Measurements from ENCODE around the gene CR1L. TPM values are rescaled to one million over a fixed set of nuclear protein-coding genes. Genes with fewer than 3 reads are reported as not detected.
"Not testable (repeated sequence)": the region's sequence is repeated elsewhere in the genome, so short reads cannot be mapped to it uniquely, and the experiment has no call there.

The CR1L gene
- total and polyA plus RNA-seq, 2 donors (not counting 1 experiment from before 2014, with no cell fraction given) = not detected

DNA sequence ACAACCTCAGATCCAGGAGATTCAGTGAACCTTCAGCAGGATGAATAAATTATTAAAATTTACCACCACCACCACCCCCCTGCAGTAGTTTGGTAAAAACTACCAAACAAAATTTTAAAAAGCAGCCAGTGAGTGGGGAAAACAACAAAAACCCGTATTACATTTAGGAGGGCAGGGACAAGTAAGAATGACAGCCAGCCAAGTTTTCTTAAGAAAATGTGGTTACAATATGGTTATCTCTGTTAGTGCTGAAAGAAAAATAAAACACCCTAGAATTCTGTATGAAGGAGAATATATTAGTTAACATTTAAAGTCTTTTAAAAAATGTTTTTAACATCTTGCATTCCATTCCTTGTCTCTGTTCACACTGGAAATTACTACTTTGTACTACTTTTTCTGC, 121.6 kb downstream of the CR1L start:
- Histone ChIP-seq H3K9ac (ENCODE audit: insufficient read depth, low read length) (no peak overlapping the region), H3K79me2 (ENCODE audit: control insufficient read depth, insufficient read depth, low read length) (no peaks in the 10 kb centered on the region), H3K4me1 (ENCODE audit: control insufficient read depth, extremely low read depth, insufficient read depth, low read length) (no peaks in the 10 kb centered on the region), H3K36me3 (ENCODE audit: control insufficient read depth, insufficient read depth, low read length) (peaks cover 9% of the 10 kb centered on the region), H3K4me2 (ENCODE audit: extremely low read depth, insufficient read depth, low read length) (no peak overlapping the region), H2AFZ (ENCODE audit: low read length) (no peak overlapping the region), H3K27me3 (ENCODE audit: control insufficient read depth, insufficient read depth, low read length) (no peaks in the 10 kb centered on the region), H4K20me1 (ENCODE audit: control insufficient read depth, extremely low read depth, insufficient read depth, low read length) (no peaks in the 10 kb centered on the region), H3K27ac (ENCODE audit: insufficient read depth, low read length) (no peak overlapping the region), H3K9me3 (ENCODE audit: control insufficient read depth, insufficient read depth, low read depth, low read length) (no peaks in the 10 kb centered on the region), H3K4me3 (replicated peaks in 1 of 4; ENCODE audit: control extremely low read depth in 1 of 4, insufficient read depth in 1 of 4, low read depth in 3 of 4, low read length in 4 of 4) (no peak overlapping the region)
- no peak for DNase-seq (ENCODE audit: low read depth in 2 of 2)
- TF ChIP-seq EZH2 (IDR thresholded peaks at IDR 0.05; ENCODE audit: low read length, missing control alignments) = no peak
- TF ChIP-seq, protein P1, sequence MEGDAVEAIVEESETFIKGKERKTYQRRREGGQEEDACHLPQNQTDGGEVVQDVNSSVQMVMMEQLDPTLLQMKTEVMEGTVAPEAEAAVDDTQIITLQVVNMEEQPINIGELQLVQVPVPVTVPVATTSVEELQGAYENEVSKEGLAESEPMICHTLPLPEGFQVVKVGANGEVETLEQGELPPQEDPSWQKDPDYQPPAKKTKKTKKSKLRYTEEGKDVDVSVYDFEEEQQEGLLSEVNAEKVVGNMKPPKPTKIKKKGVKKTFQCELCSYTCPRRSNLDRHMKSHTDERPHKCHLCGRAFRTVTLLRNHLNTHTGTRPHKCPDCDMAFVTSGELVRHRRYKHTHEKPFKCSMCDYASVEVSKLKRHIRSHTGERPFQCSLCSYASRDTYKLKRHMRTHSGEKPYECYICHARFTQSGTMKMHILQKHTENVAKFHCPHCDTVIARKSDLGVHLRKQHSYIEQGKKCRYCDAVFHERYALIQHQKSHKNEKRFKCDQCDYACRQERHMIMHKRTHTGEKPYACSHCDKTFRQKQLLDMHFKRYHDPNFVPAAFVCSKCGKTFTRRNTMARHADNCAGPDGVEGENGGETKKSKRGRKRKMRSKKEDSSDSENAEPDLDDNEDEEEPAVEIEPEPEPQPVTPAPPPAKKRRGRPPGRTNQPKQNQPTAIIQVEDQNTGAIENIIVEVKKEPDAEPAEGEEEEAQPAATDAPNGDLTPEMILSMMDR (conservative IDR thresholded peaks at IDR 0.05 in 1 of 2, IDR thresholded peaks at IDR 0.05 in 1 of 2; ENCODE audit: low read depth in 1 of 2, low read length in 2 of 2) = no peak

DNA sequence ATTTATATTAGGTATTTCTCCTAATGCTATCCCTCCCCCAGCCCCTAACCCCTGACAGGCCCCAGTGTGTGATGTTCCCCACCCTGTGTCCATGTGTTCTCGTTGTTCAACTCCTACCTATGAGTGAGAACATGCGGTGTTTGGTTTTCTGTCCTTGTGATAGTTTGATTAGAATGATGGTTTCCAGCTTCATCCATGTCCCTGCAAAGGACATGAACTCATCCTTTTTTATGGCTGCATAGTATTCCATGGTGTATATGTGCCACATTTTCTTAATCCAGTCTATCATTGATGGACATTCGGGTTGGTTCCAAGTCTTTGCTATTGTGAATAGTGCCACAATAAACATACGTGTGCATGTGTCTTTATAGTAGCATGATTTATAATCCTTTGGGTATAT, 125.6 kb downstream of the CR1L start:
- not testable (repeated sequence) for H3K9me3 ChIP-seq (ENCODE audit: control insufficient read depth, insufficient read depth, low read depth, low read length); H3K36me3 ChIP-seq (ENCODE audit: control insufficient read depth, insufficient read depth, low read length); H3K27me3 ChIP-seq (ENCODE audit: control insufficient read depth, insufficient read depth, low read length); H3K9ac ChIP-seq (ENCODE audit: insufficient read depth, low read length); H4K20me1 ChIP-seq (ENCODE audit: control insufficient read depth, extremely low read depth, insufficient read depth, low read length); H3K4me1 ChIP-seq (ENCODE audit: control insufficient read depth, extremely low read depth, insufficient read depth, low read length); H3K4me2 ChIP-seq (ENCODE audit: extremely low read depth, insufficient read depth, low read length); H3K27ac ChIP-seq (ENCODE audit: insufficient read depth, low read length); H2AFZ ChIP-seq (ENCODE audit: low read length); DNase-seq (ENCODE audit: low read depth in 2 of 2); H3K4me3 ChIP-seq (replicated peaks in 1 of 4; ENCODE audit: control extremely low read depth in 1 of 4, insufficient read depth in 1 of 4, low read depth in 3 of 4, low read length in 4 of 4); H3K79me2 ChIP-seq (ENCODE audit: control insufficient read depth, insufficient read depth, low read length)

Other genes starting within 250 kb of the CR1L start
- gene CR2, start 190.8 kb upstream of the CR1L start, total RNA-seq = not detected in 2 replicates
- not detected in 2 replicates for gene CR2, start 190.8 kb upstream of the CR1L start, polyA plus RNA-seq
- gene CR1, start 149.0 kb upstream of the CR1L start, total RNA-seq = not detected in 2 replicates
- not detected in 2 replicates for gene CR1, start 149.0 kb upstream of the CR1L start, polyA plus RNA-seq
- 159 and 294 TPM in 2 replicates for gene CD46, start 106.9 kb downstream of the CR1L start, total RNA-seq
- 113 and 198 TPM in 2 replicates for gene CD46, start 106.9 kb downstream of the CR1L start, polyA plus RNA-seq